ENCODE measurements around the gene LRIT1.

DNA sequence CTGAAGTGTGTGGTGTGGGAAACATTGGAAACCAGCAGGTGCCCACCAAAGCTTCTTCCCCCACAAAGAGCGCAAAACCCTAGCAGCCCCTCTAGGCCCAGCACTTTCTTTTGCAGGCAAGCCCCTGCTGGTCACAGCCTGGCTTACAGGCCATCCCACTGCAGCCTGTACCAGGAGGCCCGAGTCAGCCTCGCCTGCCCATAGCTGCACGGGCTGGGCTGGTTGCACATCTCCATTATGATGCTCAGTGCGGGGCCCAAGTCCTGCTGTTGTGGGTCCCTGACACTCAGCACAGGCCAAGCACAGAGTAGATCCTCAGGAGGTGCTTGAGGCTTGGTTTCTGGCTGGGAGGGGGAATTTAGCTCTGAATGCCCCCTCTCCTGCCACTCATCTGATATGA lies 39.0 kb downstream of the LRIT1 start:
- TF ChIP-seq, protein P1, sequence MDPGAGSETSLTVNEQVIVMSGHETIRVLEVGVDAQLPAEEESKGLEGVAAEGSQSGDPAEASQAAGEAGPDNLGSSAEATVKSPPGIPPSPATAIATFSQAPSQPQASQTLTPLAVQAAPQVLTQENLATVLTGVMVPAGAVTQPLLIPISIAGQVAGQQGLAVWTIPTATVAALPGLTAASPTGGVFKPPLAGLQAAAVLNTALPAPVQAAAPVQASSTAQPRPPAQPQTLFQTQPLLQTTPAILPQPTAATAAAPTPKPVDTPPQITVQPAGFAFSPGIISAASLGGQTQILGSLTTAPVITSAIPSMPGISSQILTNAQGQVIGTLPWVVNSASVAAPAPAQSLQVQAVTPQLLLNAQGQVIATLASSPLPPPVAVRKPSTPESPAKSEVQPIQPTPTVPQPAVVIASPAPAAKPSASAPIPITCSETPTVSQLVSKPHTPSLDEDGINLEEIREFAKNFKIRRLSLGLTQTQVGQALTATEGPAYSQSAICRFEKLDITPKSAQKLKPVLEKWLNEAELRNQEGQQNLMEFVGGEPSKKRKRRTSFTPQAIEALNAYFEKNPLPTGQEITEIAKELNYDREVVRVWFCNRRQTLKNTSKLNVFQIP (CRISPR knock-in tag; IDR thresholded peaks at IDR 0.05; ENCODE audit: borderline replicate concordance, low read depth) = no peak
- no peak for TF ChIP-seq RARB (CRISPR knock-in tag; IDR thresholded peaks at IDR 0.05)
- no peak for TF ChIP-seq ZC3H10 (CRISPR knock-in tag; IDR thresholded peaks at IDR 0.05)
- no peak for TF ChIP-seq CSDC2 (CRISPR knock-in tag; IDR thresholded peaks at IDR 0.05)
- no peak for TF ChIP-seq ESRRG (CRISPR knock-in tag; IDR thresholded peaks at IDR 0.05)
- TF ChIP-seq ZNF8 (CRISPR knock-in tag; IDR thresholded peaks at IDR 0.05) = no peak
